ENCODE measurements around the gene CTNNA3.

Gene CTNNA3

GRCh38 chr10:67173787-67174186 is 522.2 kb downstream of the CTNNA3 start:
- no peak for DNase-seq
- TF ChIP-seq CTCF (IDR thresholded peaks at IDR 0.05; ENCODE audit: low read depth, low read length) = no peak

GRCh38 chr10:67171970-67172369 is 524.0 kb downstream of the CTNNA3 start:
- Histone ChIP-seq H3K36me3 (no peaks in the 10 kb centered on the region), H3K4me1 (no peaks in the 10 kb centered on the region), H3K27me3 (no peaks in the 10 kb centered on the region), H3K4me3 (ENCODE audit: low read depth, low read length) (no peak overlapping the region), H3K9me3 (no peaks in the 10 kb centered on the region)
- no peak for TF ChIP-seq CTCF (IDR thresholded peaks at IDR 0.05; ENCODE audit: low read depth, low read length)
- no peak for DNase-seq

More at GRCh38 chr10:67173787-67174186, 522.2 kb downstream of the CTNNA3 start:
- H3K4me3 ChIP-seq (ENCODE audit: low read depth, low read length) = no peak overlapping the region
- H3K36me3 ChIP-seq = no peaks in the 10 kb centered on the region
- H3K9me3 ChIP-seq = no peaks in the 10 kb centered on the region
- no peaks in the 10 kb centered on the region for H3K27me3 ChIP-seq
- no peaks in the 10 kb centered on the region for H3K4me1 ChIP-seq

- H3K27me3 ChIP-seq = no peaks in the 10 kb centered on the region
- no peak overlapping the region for H3K4me3 ChIP-seq (ENCODE audit: low read depth, low read length)
- no peak for TF ChIP-seq CTCF (IDR thresholded peaks at IDR 0.05; ENCODE audit: low read depth, low read length)
- no peaks in the 10 kb centered on the region for H3K36me3 ChIP-seq
- no peaks in the 10 kb centered on the region for H3K4me1 ChIP-seq
- no peak for DNase-seq
- no peaks in the 10 kb centered on the region for H3K9me3 ChIP-seq
These were observed 539.8 kb downstream of the CTNNA3 start for GRCh38 chr10:67156239-67156638.

- no peaks in the 10 kb centered on the region; the same call in 1 of the 2 replicates for H3K27me3 ChIP-seq
- no peaks in the 10 kb centered on the region for H3K36me3 ChIP-seq
- no peaks in the 10 kb centered on the region for H3K9me3 ChIP-seq
- no peaks in the 10 kb centered on the region for H3K4me1 ChIP-seq
- H3K4me3 ChIP-seq (ENCODE audit: low read depth, low read length) = no peak overlapping the region
- TF ChIP-seq CTCF (IDR thresholded peaks at IDR 0.05; ENCODE audit: low read depth, low read length) = no peak
- DNase-seq = no peak
These were observed 544.5 kb downstream of the CTNNA3 start for GRCh38 chr10:67151471-67151870.

GRCh38 chr10:67144530-67144929 is 551.5 kb downstream of the CTNNA3 start:
- TF ChIP-seq CTCF (IDR thresholded peaks at IDR 0.05; ENCODE audit: low read depth, low read length) = no peak

GRCh38 chr10:67141300-67141699 is 554.7 kb downstream of the CTNNA3 start:
- no peak for TF ChIP-seq CTCF (IDR thresholded peaks at IDR 0.05; ENCODE audit: low read depth, low read length)
- Histone ChIP-seq H3K9me3 (no peaks in the 10 kb centered on the region), H3K27me3 (no peaks in the 10 kb centered on the region), H3K36me3 (no peaks in the 10 kb centered on the region), H3K4me3 (ENCODE audit: low read depth, low read length) (no peak overlapping the region), H3K4me1 (no peaks in the 10 kb centered on the region)
- DNase-seq = no peak

More at GRCh38 chr10:67144530-67144929, 551.5 kb downstream of the CTNNA3 start:
- no peaks in the 10 kb centered on the region for H3K9me3 ChIP-seq
- no peaks in the 10 kb centered on the region for H3K4me1 ChIP-seq
- no peak overlapping the region for H3K4me3 ChIP-seq (ENCODE audit: low read depth, low read length)
- no peaks in the 10 kb centered on the region for H3K27me3 ChIP-seq
- no peak for DNase-seq
- no peaks in the 10 kb centered on the region for H3K36me3 ChIP-seq

Measured in BE2C (cell line).